Endothelial cell of umbilical vein (primary cell): ENCODE data around the gene CLDND2. TPM values are rescaled to one million over a fixed set of nuclear protein-coding genes. Genes with fewer than 3 reads are reported as not detected.

Source experiments
- BruUV-seq: library from RNA; stranded (reverse); fragments of 400-500 nt; replicated peaks from 2 replicates; lab custom pipeline; 2021; lab: Mats Ljungman, UMichigan
- CTCF ChIA-PET: fragments of 300-600, 350-600 bp; sonication (Branson Sonifier 250); formaldehyde crosslinking; loops from one replicate; lab custom pipeline; 2021; ENCODE audit warnings: antibody characterized with exemption, inconsistent platforms; lab: Charles Lee
- POLR2A ChIA-PET: fragments of 300-600, 350-600 bp; sonication (Branson Sonifier 250); formaldehyde crosslinking; loops from one replicate; lab custom pipeline; 2021; ENCODE audit warnings: antibody characterized with exemption, inconsistent platforms; lab: Charles Lee
- DNase-seq: peaks from one replicate; pipeline ENCODE4 v3.0.0-alpha.2; 2011; ENCODE audit warnings: low read depth, low spot score
- FAIRE-seq: peaks from 2 replicates; lab custom pipeline; 2011; peaks lifted over from hg19 to GRCh38; lab: Jason Lieb, UNC
- H2AFZ ChIP-seq: 2 replicates; pipeline ENCODE4 v1.6.0; 2012; ENCODE audit warnings: low read depth, low read length, control low read depth, inconsistent platforms
- H3K27ac ChIP-seq: 2 replicates; pipeline ENCODE4 v1.5.1; 2011; ENCODE audit warnings: low read depth, mild to moderate bottlenecking, control low read depth, low read length, moderate library complexity; ENCODE audit not compliant: insufficient read depth
- H3K27me3 ChIP-seq, 2 experiments: 2 replicates each; pipeline versions ENCODE4 v1.6.0 to v1.6.1; 2011; ENCODE audit warnings: low read length in 2 of 2, mixed read lengths in 1 of 2; ENCODE audit not compliant: control insufficient read depth in 2 of 2, insufficient read depth in 2 of 2
- H3K36me3 ChIP-seq, 2 experiments: 2 replicates in 1 of 2; 3 replicates in 1 of 2; pipeline ENCODE4 v1.5.1; 2011; ENCODE audit warnings: low read length in 2 of 2, mild to moderate bottlenecking in 1 of 2, moderate library complexity in 1 of 2; ENCODE audit not compliant: control insufficient read depth in 2 of 2, insufficient read depth in 2 of 2; ENCODE audit errors: extremely low read depth in 1 of 2
- H3K4me1 ChIP-seq: 3 replicates; pipeline ENCODE4 v1.5.1; 2011; ENCODE audit warnings: mild to moderate bottlenecking, low read length; ENCODE audit not compliant: control insufficient read depth, insufficient read depth; ENCODE audit errors: extremely low read depth
- H3K4me2 ChIP-seq: 2 replicates; pipeline ENCODE4 v1.6.1; 2011; ENCODE audit warnings: low read length, control low read depth, mixed read lengths; ENCODE audit not compliant: insufficient read depth
- H3K4me3 ChIP-seq, 3 experiments: fragments of 200-600 bp in 1 of 3; sonication (generic), shearing (Covaris generic) in 1 of 3; replicated peaks in 1 of 3; 2 replicates each; pipeline ENCODE4 v1.5.1; 2011 to 2016; ENCODE audit warnings: control low read depth in 3 of 3, low read length in 3 of 3, mild to moderate bottlenecking in 2 of 3, inconsistent platforms in 1 of 3, low read depth in 1 of 3, moderate library complexity in 1 of 3; ENCODE audit not compliant: insufficient read depth in 1 of 3
- H3K79me2 ChIP-seq: 2 replicates; pipeline ENCODE4 v1.6.0; 2012; ENCODE audit warnings: low read length, inconsistent platforms; ENCODE audit not compliant: control insufficient read depth, insufficient read depth
- H3K9ac ChIP-seq: replicated peaks from 2 replicates; pipeline ENCODE3; 2011; ENCODE audit warnings: low read length, control low read depth; ENCODE audit not compliant: insufficient read depth; ENCODE audit errors: extremely low read depth
- H3K9me1 ChIP-seq: replicated peaks from 3 replicates; pipeline ENCODE4 v1.6.0; 2011; ENCODE audit warnings: mild to moderate bottlenecking, low read length; ENCODE audit not compliant: control insufficient read depth, insufficient read depth; ENCODE audit errors: extremely low read depth
- H3K9me3 ChIP-seq: replicated peaks from 2 replicates; pipeline ENCODE4 v1.5.1; 2012; ENCODE audit warnings: low read length, inconsistent platforms; ENCODE audit not compliant: control insufficient read depth, insufficient read depth
- H4K20me1 ChIP-seq: replicated peaks from 2 replicates; pipeline ENCODE3; 2011; ENCODE audit warnings: mild to moderate bottlenecking, low read length; ENCODE audit not compliant: control insufficient read depth, insufficient read depth; ENCODE audit errors: extremely low read depth
- CTCF ChIP-seq, 2 donors: IDR thresholded peaks; 1 replicate in 1 of 2; 2 replicates in 1 of 2; pipeline ENCODE4 v1.5.1; 2011; ENCODE audit warnings: low read length in 2 of 2, mild to moderate bottlenecking in 2 of 2, moderate library complexity in 2 of 2, control low read depth in 1 of 2, inconsistent platforms in 1 of 2, low read depth in 1 of 2; ENCODE audit not compliant: insufficient read depth in 1 of 2; ENCODE audit errors: extremely low read depth in 1 of 2
- EZH2 ChIP-seq: IDR thresholded peaks from 2 replicates; pipeline ENCODE4 v1.6.1; 2012; ENCODE audit warnings: borderline replicate concordance, low read depth, mild to moderate bottlenecking, moderate library complexity, low read length, inconsistent platforms; ENCODE audit not compliant: severe bottlenecking
- FOS ChIP-seq: IDR thresholded peaks from 2 replicates; pipeline ENCODE4 v1.6.1; 2011; ENCODE audit warnings: mild to moderate bottlenecking, low read length, moderate library complexity, borderline replicate concordance; ENCODE audit not compliant: insufficient read depth
- GATA2 ChIP-seq: IDR thresholded peaks from 2 replicates; pipeline ENCODE4 v1.7.0; 2011; ENCODE audit warnings: low read depth, mild to moderate bottlenecking, moderate library complexity, mixed read lengths, low read length; ENCODE audit not compliant: insufficient read length, insufficient read depth
- JUN ChIP-seq: IDR thresholded peaks from 2 replicates; pipeline ENCODE4 v1.6.1; 2011; ENCODE audit warnings: borderline replicate concordance, low read depth; ENCODE audit not compliant: insufficient read length, insufficient read depth
- MAX ChIP-seq: IDR thresholded peaks from 2 replicates; pipeline ENCODE4 v1.6.1; 2011; ENCODE audit not compliant: insufficient read depth, insufficient read length
- MYC ChIP-seq: IDR thresholded peaks from one replicate; pipeline ENCODE4 v1.6.1; 2011; ENCODE audit warnings: mild to moderate bottlenecking, low read depth, low read length
- POLR2A ChIP-seq: IDR thresholded peaks from 2 replicates; pipeline ENCODE4 v1.6.1; 2012; ENCODE audit warnings: low read depth, mild to moderate bottlenecking, control low read depth, low read length
- POLR2AphosphoS5 ChIP-seq: IDR thresholded peaks from 2 replicates; pipeline ENCODE4 v1.6.1; 2012; ENCODE audit warnings: low read depth, mild to moderate bottlenecking, control low read depth, low read length, moderate library complexity; ENCODE audit not compliant: insufficient read depth
- dilution Hi-C: fragments of 300-500 bp; cut with MboI; formaldehyde crosslinking; loops from one replicate; pipeline ENCODE4 v1.15.0; 2019; ENCODE audit warnings: low sequenced_read_pairs; ENCODE audit not compliant: extremely low pct_ligation_motif_present
- intact Hi-C: fragments of 100-400 bp; cut with micrococcal nuclease; formaldehyde crosslinking; loops from one replicate; pipeline ENCODE4 v1.10.0; 2022
- polyA plus RNA-seq, 4 experiments: library from polyadenylated mRNA; depleted of rRNA in 3 of 4; stranded (reverse) in 3 of 4; unstranded in 1 of 4; fragments of >200 nt; gene quantifications; 2 replicates each; pipeline versions ENCODE4 v1.2.1 to v1.2.3, GENCODE V29; 2011 to 2012; ENCODE audit warnings: missing spikeins in 1 of 4
- total RNA-seq: library from RNA; stranded (reverse); gene quantifications from 2 replicates; pipeline ENCODE4 v1.2.3, GENCODE V29; 2021

Gene CLDND2
- total and polyA plus RNA-seq, 2 donors (not counting 3 experiments of a cell fraction or from before 2014, with no cell fraction given) = 0.97 TPM; not detected in 1

- no peaks in the 10 kb centered on the region for H3K9me3 ChIP-seq
- dilution Hi-C loops = no loop called here
Measured at GRCh38 chr19:51372649-51373504, 4.1 kb upstream of the CLDND2 start, which contains the start of gene NKG7. Gene NKG7, minus strand, starts transcription at chr19:51372654. Its CDS starts 119 bp downstream, at chr19:51372535.

More at GRCh38 chr19:51372649-51373504, 4.1 kb upstream of the CLDND2 start, which contains the start of gene NKG7:
- no peak within 1 kb of the TSS for H2AFZ ChIP-seq
- H3K4me2 ChIP-seq = no peak within 1 kb of the TSS
- ChIA-PET CTCF (interaction anchor here (1.0 to 1.3 kb wide), 2 partner anchors 8 to 44 kb away, joined by 3 read pairs; partner anchors contain the start of gene SIGLEC10), POLR2A (no interaction called here)
- no peaks in the 10 kb centered on the region for H3K79me2 ChIP-seq
- H3K27me3 ChIP-seq = no peaks in the 10 kb centered on the region
- H3K9ac ChIP-seq = no peak within 1 kb of the TSS
- H3K4me3 ChIP-seq = no peak within 1 kb of the TSS
- H4K20me1 ChIP-seq = no peaks in the 10 kb centered on the region
- no TSS peak for BruUV-seq
- H3K27ac ChIP-seq = no peak within 1 kb of the TSS
- FAIRE-seq (no peak), DNase-seq (no peak)
- no peaks in the 10 kb centered on the region for H3K36me3 ChIP-seq
- intact Hi-C loops = no loop called here
- TF ChIP-seq MYC (no peak), MAX (no peak), FOS (no peak), EZH2 (no peak), POLR2AphosphoS5 (no peak), GATA2 (no peak), CTCF (IDR thresholded peaks at IDR 0.05; ENCODE audit: extremely low read depth in 1 of 2, insufficient read depth in 1 of 2, low read depth in 1 of 2, low read length in 2 of 2) (no peak), POLR2A (no peak), JUN (no peak)
- H3K9me1 ChIP-seq = no peaks in the 10 kb centered on the region
- H3K4me1 ChIP-seq = no peaks in the 10 kb centered on the region
